ENCODE results near the gene GPANK1. TPM values are rescaled to one million over a fixed set of nuclear protein-coding genes. Genes with fewer than 3 reads are reported as not detected.

The GPANK1 gene
- total and polyA plus RNA-seq, 2 donors from 2014 or later, result 17.7 to 28.6 TPM

- intact Hi-C loops (cut with DNase I), result no loop called here
- DNase-seq, result no peak
- Histone ChIP-seq H3K4me3 (ENCODE audit: low read length in 3 of 3) (peak overlapping the region; percentile 75 to 94 (median 89)), H3K36me3 (ENCODE audit: control insufficient read depth in 2 of 3, insufficient read depth in 3 of 3, low read length in 3 of 3) (peaks cover 17 to 40% (median 39%) of the 10 kb centered on the region in 3 donors), H3K9me3 (ENCODE audit: control insufficient read depth in 2 of 3, insufficient read depth in 1 of 3, low read length in 3 of 3) (no peaks in the 10 kb centered on the region), H3K4me1 (ENCODE audit: control insufficient read depth in 2 of 3, insufficient read depth in 2 of 3, low read depth in 1 of 3, low read length in 3 of 3) (peaks cover 2 to 30% (median 24%) of the 10 kb centered on the region in 3 donors), H3K27me3 (ENCODE audit: control insufficient read depth, insufficient read depth, low read length) (no peaks in the 10 kb centered on the region), H3K9ac (ENCODE audit: low read length in 3 of 3) (peak overlapping the region; percentile 30 to 92 (median 73)), H3K27ac (ENCODE audit: low read depth in 2 of 2, low read length in 2 of 2) (peak overlapping the region; percentile 85 to 88)
- FAIRE-seq, result no peak
- TF ChIP-seq CTCF (IDR thresholded peaks at IDR 0.05; ENCODE audit: borderline replicate concordance, extremely low read depth, insufficient read depth), result no peak
Measured at GRCh38 chr6:31666337-31666965, 1.7 kb upstream of the GPANK1 start.

GRCh38 chr6:31665501-31666336 is 922 bp upstream of the GPANK1 start, which contains the start of gene CSNK2B:
Gene CSNK2B, plus strand, starts transcription at chr6:31666080. Its CDS starts 752 bp downstream, at chr6:31666832.
- Histone ChIP-seq H3K4me3 (ENCODE audit: low read length in 3 of 3) (peak within 1 kb of the TSS; percentile 89 to 94 (median 94)), H3K36me3 (ENCODE audit: control insufficient read depth in 2 of 3, insufficient read depth in 3 of 3, low read length in 3 of 3) (peaks cover 17 to 34% (median 33%) of the 10 kb centered on the region in 3 donors), H3K4me1 (ENCODE audit: control insufficient read depth in 2 of 3, insufficient read depth in 2 of 3, low read depth in 1 of 3, low read length in 3 of 3) (peaks cover 2 to 30% (median 29%) of the 10 kb centered on the region in 3 donors)

More at GRCh38 chr6:31665501-31666336, 922 bp upstream of the GPANK1 start, which contains the start of gene CSNK2B:
- Histone ChIP-seq H3K9me3 (ENCODE audit: control insufficient read depth in 2 of 3, insufficient read depth in 1 of 3, low read length in 3 of 3) (no peaks in the 10 kb centered on the region), H3K9ac (ENCODE audit: low read length in 3 of 3) (peak within 1 kb of the TSS; percentile 73 to 97 (median 92)), H3K27me3 (ENCODE audit: control insufficient read depth, insufficient read depth, low read length) (no peaks in the 10 kb centered on the region), H3K27ac (ENCODE audit: low read depth in 2 of 2, low read length in 2 of 2) (peak within 1 kb of the TSS; percentile 85 to 97)
- FAIRE-seq (no peak), DNase-seq (peak; percentile 98 to 99 (median 99))
- no peak for TF ChIP-seq CTCF (IDR thresholded peaks at IDR 0.05; ENCODE audit: borderline replicate concordance, extremely low read depth, insufficient read depth)
- intact Hi-C loops (cut with DNase I), result no loop called here
